LNCaP clone FGC (cell line): ENCODE results near the gene UBR4.
A peak's percentile ranks its signal among the peaks of the same experiment; 100 is the strongest.
"Not testable (repeated sequence)": the region's sequence is repeated elsewhere in the genome, so short reads cannot be mapped to it uniquely, and the experiment has no call there.

Source experiments
- DNase-seq: peaks from one replicate; pipeline ENCODE4 v3.0.0-alpha.2; 2011; ENCODE audit warnings: low read depth
- H3K4me3 ChIP-seq: 2 replicates; pipeline ENCODE4 v1.5.1; 2011; ENCODE audit warnings: mild to moderate bottlenecking, low read depth, low read length, control low read depth
- CTCF ChIP-seq: IDR thresholded peaks from 2 replicates; pipeline ENCODE4 v1.5.1; 2012; ENCODE audit warnings: mild to moderate bottlenecking; ENCODE audit not compliant: control insufficient read depth, insufficient read depth; ENCODE audit errors: extremely low read depth

The UBR4 gene

DNA sequence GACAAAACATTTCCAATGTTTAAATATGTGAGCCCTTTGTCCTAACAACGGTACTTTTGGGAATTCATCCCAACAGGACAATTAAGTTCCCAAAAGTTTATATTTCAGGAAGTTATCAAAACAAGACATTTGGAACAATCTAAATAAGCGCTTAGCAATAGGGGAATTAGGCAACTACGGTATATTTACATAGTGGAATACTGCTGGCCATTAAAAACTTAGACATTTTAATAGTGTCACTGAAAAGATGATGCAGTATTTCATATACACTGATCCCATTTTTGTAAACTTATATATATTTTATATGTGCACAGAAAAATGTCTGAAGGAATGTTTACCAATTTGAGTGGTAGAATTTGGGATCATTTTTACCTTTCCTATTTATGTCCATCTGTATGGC, 20.8 kb downstream of the UBR4 start:
- no peak for DNase-seq
- no peak overlapping the region for H3K4me3 ChIP-seq
- no peak for TF ChIP-seq CTCF

DNA sequence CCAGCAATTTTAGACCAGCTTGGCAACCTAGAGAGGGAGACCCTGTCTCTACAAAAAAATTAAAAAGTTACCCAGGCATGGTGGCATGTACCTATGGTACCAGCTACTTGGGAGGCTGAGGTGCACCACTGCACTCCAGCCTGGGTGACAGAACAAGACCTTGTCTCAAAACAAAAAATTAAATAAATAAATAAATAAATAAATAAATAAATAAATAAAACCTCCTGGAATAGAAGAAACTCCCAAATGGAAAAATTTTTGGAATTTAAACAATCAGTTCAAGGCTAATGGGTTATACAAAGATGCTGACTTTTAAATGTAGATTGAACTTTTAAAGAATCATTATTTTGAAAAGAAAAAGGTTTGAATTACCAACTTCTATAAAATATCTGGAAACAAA, 22.2 kb downstream of the UBR4 start:
- no peak for DNase-seq
- TF ChIP-seq CTCF = no peak
- H3K4me3 ChIP-seq = no peak overlapping the region

GRCh38 chr1:19186001-19186400, 24.1 kb downstream of the UBR4 start:
- TF ChIP-seq CTCF = no peak
- no peak overlapping the region for H3K4me3 ChIP-seq
- no peak for DNase-seq

GRCh38 chr1:19182223-19182622, 27.8 kb downstream of the UBR4 start:
- DNase-seq = no peak
- TF ChIP-seq CTCF = no peak
- H3K4me3 ChIP-seq = no peak overlapping the region

DNA sequence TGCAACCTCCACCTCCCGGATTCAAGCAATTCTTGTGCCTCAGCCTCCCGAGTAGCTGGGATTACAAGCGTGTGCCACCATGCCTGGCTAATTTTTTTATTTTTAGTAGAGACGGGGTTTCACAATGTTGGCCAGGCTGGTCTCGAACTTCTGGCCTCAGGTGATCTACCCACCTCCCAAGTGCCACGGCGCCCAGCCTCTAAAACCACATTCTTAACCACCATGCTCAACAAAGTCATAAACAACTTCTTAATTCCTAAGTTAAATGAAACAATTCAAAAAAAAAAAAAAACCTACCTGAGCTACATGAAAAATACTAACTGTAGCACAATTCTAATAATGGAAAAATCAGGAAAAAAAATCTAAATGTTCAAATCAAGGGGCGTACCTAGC, 29.8 kb downstream of the UBR4 start:
- not testable (repeated sequence) for H3K4me3 ChIP-seq, DNase-seq

- peak; percentile 27; the same call in 1 of the 2 replicates for TF ChIP-seq CTCF
- no peak overlapping the region for H3K4me3 ChIP-seq
- no peak for DNase-seq
Observed at GRCh38 chr1:19179597-19180264, 30.3 kb downstream of the UBR4 start.

DNA sequence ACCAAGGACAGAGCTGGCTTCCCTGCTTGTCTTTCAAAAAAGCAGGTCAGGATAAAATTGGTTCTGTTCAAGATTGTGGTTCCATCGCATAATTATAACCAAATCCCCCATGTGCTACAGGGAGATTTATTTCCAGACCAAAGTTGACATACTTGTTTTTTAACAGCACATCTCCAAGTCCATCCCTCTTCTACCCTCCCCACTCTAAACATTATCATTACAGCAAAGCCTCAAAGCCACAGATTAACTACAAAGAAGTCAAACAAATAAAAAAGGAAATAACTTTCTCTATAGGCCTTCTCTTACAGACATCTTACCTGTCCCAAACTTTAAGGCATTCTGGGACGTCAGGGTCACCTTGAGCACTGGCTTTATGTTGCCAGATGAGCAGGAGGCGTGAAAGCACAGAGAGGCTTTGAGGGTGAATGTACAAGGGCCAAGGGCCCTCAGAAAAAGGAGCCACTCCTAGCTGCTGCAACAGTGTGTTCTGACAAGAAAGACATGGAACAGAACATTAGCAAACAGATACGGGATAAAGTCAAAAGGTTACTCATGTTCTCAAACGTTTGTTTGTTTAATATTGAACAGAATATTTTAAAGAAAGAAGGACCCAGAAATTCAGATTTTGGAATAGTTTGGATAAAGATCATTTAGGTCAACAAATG, 31.2 kb downstream of the UBR4 start:
- no peak for TF ChIP-seq CTCF
- H3K4me3 ChIP-seq = no peak overlapping the region
- no peak for DNase-seq
